OCI-LY3 (cell line): Measurements from ENCODE around the gene TMBIM6.

Experiments
- H2AFZ ChIP-seq: fragments of 200-600, 300-600 bp; shearing (Covaris generic); 2 replicates; pipeline ENCODE4 v1.6.0; 2014; ENCODE audit warnings: antibody characterized with exemption, low read depth, low read length
- H3K27ac ChIP-seq: fragments of 200-600, 300-600 bp; sonication (generic); 2 replicates; pipeline ENCODE4 v1.5.1; 2014; ENCODE audit warnings: mild to moderate bottlenecking, low read length, moderate library complexity, mixed read lengths
- H3K27me3 ChIP-seq: fragments of 200-600, 300-600 bp; sonication (generic); 2 replicates; pipeline ENCODE4 v1.6.1; 2014; ENCODE audit warnings: low read depth, low read length, mixed read lengths
- H3K36me3 ChIP-seq: fragments of 200-600, 300-600 bp; sonication (generic); replicated peaks from 2 replicates; pipeline ENCODE3; 2014; ENCODE audit warnings: low read depth, low read length, mixed read lengths
- H3K4me1 ChIP-seq: fragments of 300-600, 200-600 bp; sonication (generic); 2 replicates; pipeline ENCODE4 v1.6.1; 2014; ENCODE audit warnings: low read length, mixed read lengths
- H3K4me2 ChIP-seq: fragments of 200-600, 300-600 bp; sonication (generic); 2 replicates; pipeline ENCODE4 v1.6.1; 2014; ENCODE audit warnings: low read length, mixed read lengths
- H3K4me3 ChIP-seq: fragments of 300-600, 200-600 bp; sonication (generic); 2 replicates; pipeline ENCODE4 v1.5.1; 2014; ENCODE audit warnings: antibody characterized with exemption, mild to moderate bottlenecking, low read length, moderate library complexity
- H3K79me2 ChIP-seq: fragments of 300-600, 200-600 bp; shearing (Covaris generic); 2 replicates; pipeline ENCODE4 v1.6.1; 2014; ENCODE audit warnings: mild to moderate bottlenecking, low read length, mixed read lengths
- H3K9ac ChIP-seq: fragments of 300-600, 200-600 bp; shearing (Covaris generic); 2 replicates; pipeline ENCODE4 v1.6.0; 2014; ENCODE audit warnings: mild to moderate bottlenecking, low read length, moderate library complexity
- H3K9me3 ChIP-seq: fragments of 200-600, 300-600 bp; shearing (Covaris generic); 2 replicates; pipeline ENCODE4 v1.6.1; 2014; ENCODE audit warnings: low read length, mixed read lengths; ENCODE audit not compliant: insufficient read depth
- H4K20me1 ChIP-seq: fragments of 200-600, 300-600 bp; sonication (generic); 2 replicates; pipeline ENCODE4 v1.6.1; 2016; ENCODE audit warnings: low read length, mixed read lengths; ENCODE audit not compliant: insufficient read depth
- EZH2phosphoT487 ChIP-seq: fragments of 200-600 bp; shearing (Covaris generic); IDR thresholded peaks from 2 replicates; pipeline ENCODE4 v1.6.1; 2018; ENCODE audit warnings: antibody characterized with exemption, mixed run types, low read depth
- TF ChIP-seq, protein P1 (sequence below): fragments of 200-600, 300-600 bp; sonication (generic); IDR thresholded peaks from 2 replicates; pipeline ENCODE4 v1.5.1; 2014; ENCODE audit warnings: antibody characterized with exemption, low read length, low read depth

The TMBIM6 gene

DNA sequence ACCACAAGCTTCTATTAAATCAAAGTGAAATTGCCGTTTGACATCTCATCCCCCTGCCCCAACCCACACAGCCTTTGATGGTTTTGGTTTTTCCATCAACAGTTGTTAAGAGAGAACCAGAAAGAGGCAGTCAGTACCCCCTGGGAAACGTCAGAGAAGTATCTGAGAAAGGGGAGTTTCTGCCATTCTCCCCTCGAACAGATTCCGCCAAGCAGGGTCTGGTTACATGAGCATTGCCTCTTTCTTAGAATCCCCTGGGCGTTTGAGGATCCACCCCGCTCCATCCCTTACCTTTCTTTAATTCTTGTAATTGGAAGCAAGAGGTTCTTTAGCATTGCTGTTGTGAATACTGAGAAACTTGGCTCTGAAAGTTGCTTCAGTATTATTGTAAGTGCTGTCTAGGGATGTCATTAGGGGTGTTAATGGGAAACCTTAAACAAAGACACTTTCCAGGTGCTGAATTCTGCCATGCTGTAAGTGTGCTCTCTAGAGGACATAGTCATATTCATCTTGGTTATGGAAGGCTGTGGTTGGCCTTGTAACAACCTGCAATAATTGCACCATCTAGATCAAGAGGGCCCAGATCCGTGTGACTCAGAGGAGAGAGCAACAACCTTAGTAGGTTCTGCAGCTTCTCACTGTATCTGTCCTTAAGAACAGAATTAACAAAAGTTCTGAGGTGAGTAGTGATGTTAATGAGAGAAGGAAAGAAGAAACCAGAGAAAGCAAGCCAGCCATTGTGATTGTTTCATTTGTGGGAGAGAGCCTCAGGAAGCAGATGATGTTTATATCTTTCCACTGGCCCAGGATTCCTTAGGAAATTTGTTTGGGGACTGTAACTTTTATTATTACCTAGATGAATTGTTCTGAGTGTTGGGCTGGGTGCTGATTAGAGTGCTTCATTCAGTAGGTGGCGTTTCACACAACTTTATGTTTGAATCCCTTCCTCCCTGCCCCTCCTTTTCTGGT is 9.0 kb downstream of the TMBIM6 start:
- H3K36me3 ChIP-seq, result peaks cover 29% of the 10 kb centered on the region
- peak overlapping the region; percentile 16 for H3K9ac ChIP-seq
- H2AFZ ChIP-seq, result no peak overlapping the region
- H3K27me3 ChIP-seq, result no peaks in the 10 kb centered on the region
- H3K79me2 ChIP-seq, result peaks cover 96% of the 10 kb centered on the region
- peaks cover 63% of the 10 kb centered on the region for H3K4me1 ChIP-seq
- peaks cover 92% of the 10 kb centered on the region for H4K20me1 ChIP-seq
- H3K4me3 ChIP-seq, result peak overlapping the region; percentile 20
- TF ChIP-seq EZH2phosphoT487, result no peak
- TF ChIP-seq, protein P1, sequence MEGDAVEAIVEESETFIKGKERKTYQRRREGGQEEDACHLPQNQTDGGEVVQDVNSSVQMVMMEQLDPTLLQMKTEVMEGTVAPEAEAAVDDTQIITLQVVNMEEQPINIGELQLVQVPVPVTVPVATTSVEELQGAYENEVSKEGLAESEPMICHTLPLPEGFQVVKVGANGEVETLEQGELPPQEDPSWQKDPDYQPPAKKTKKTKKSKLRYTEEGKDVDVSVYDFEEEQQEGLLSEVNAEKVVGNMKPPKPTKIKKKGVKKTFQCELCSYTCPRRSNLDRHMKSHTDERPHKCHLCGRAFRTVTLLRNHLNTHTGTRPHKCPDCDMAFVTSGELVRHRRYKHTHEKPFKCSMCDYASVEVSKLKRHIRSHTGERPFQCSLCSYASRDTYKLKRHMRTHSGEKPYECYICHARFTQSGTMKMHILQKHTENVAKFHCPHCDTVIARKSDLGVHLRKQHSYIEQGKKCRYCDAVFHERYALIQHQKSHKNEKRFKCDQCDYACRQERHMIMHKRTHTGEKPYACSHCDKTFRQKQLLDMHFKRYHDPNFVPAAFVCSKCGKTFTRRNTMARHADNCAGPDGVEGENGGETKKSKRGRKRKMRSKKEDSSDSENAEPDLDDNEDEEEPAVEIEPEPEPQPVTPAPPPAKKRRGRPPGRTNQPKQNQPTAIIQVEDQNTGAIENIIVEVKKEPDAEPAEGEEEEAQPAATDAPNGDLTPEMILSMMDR, result peak; percentile 26
- peak overlapping the region; percentile 48 for H3K4me2 ChIP-seq
- H3K9me3 ChIP-seq, result no peaks in the 10 kb centered on the region
- H3K27ac ChIP-seq, result peak overlapping the region; percentile 50

- TF ChIP-seq, protein P1, result no peak
- TF ChIP-seq EZH2phosphoT487, result no peak
- H3K4me3 ChIP-seq, result no peak overlapping the region
- H4K20me1 ChIP-seq, result peaks cover 87% of the 10 kb centered on the region
Observed at GRCh38 chr12:49750996-49751393, 9.6 kb downstream of the TMBIM6 start.

DNA sequence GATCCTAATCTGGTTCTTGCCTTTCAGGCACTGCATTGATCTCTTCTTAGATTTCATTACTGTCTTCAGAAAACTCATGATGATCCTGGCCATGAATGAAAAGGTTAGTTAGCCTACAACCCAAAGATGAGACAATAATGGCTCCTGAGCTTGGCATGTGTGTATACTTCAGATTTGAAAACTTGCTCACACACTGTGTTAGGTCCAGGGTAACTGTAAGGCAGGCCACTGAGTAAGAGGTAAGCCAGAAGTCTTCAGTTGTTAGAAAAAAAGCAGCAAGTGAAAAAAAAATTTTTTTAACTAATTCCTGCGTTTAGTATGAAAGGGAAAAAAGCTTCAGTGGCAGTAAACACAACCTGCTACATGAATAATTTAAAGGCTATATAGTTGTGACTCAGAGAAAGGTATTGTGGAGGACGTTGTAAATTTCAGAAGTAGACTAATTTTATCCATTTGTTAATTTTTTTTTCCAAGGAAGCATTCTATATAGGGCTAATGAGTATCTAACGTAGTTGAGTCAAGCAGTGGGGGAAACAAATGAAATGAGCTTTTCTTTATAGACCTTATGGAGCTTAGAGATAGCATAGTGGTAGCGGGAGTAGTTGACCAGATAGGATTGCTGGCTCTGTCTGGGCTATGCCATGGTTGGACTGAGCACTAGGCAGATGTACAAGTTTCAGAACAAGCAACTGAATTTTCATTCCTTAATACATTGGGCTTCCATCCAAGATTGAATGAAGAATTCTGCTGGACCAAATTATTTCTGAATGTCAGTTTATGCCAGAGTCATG is 20.5 kb downstream of the TMBIM6 start:
- Histone ChIP-seq H2AFZ (no peak overlapping the region), H3K4me3 (no peak overlapping the region), H3K4me1 (peaks cover 10% of the 10 kb centered on the region), H3K9ac (no peak overlapping the region), H3K36me3 (peaks cover 65% of the 10 kb centered on the region), H3K79me2 (no peaks in the 10 kb centered on the region), H3K4me2 (no peak overlapping the region), H4K20me1 (peaks cover 3% of the 10 kb centered on the region), H3K9me3 (no peaks in the 10 kb centered on the region), H3K27me3 (no peaks in the 10 kb centered on the region), H3K27ac (0 out of 2 replicates have a peak overlapping the region, but pooled peaks have one; percentile 19)
- TF ChIP-seq, protein P1, result no peak
- TF ChIP-seq EZH2phosphoT487, result no peak

More at GRCh38 chr12:49750996-49751393, 9.6 kb downstream of the TMBIM6 start:
- Histone ChIP-seq H3K36me3 (peaks cover 32% of the 10 kb centered on the region), H2AFZ (no peak overlapping the region), H3K4me2 (peak overlapping the region; percentile 48), H3K27ac (peak overlapping the region; percentile 50), H3K9ac (peak overlapping the region; percentile 9; the same call in 1 of the 2 replicates), H3K9me3 (no peaks in the 10 kb centered on the region), H3K27me3 (no peaks in the 10 kb centered on the region), H3K4me1 (peaks cover 63% of the 10 kb centered on the region), H3K79me2 (peaks cover 92% of the 10 kb centered on the region)

GRCh38 chr12:49762468-49762847 is 21.1 kb downstream of the TMBIM6 start:
- peaks cover 3% of the 10 kb centered on the region for H4K20me1 ChIP-seq
- H3K4me1 ChIP-seq, result peaks cover 10% of the 10 kb centered on the region
- H3K9me3 ChIP-seq, result no peaks in the 10 kb centered on the region
- 0 out of 2 replicates have a peak overlapping the region, but pooled peaks have one; percentile 19 for H3K27ac ChIP-seq
- no peaks in the 10 kb centered on the region for H3K79me2 ChIP-seq
- H3K9ac ChIP-seq, result no peak overlapping the region
- H3K4me2 ChIP-seq, result no peak overlapping the region
- H3K36me3 ChIP-seq, result peaks cover 60% of the 10 kb centered on the region
- H3K4me3 ChIP-seq, result no peak overlapping the region
- H2AFZ ChIP-seq, result no peak overlapping the region
- TF ChIP-seq, protein P1, result no peak
- no peak for TF ChIP-seq EZH2phosphoT487
- H3K27me3 ChIP-seq, result no peaks in the 10 kb centered on the region
